Measurements from ENCODE around the gene NDUFS2. TPM values are rescaled to one million over a fixed set of nuclear protein-coding genes. Genes with fewer than 3 reads are reported as not detected.

NDUFS2 gene
- total RNA-seq: 63.6 and 75.3 TPM in 2 replicates

DNA sequence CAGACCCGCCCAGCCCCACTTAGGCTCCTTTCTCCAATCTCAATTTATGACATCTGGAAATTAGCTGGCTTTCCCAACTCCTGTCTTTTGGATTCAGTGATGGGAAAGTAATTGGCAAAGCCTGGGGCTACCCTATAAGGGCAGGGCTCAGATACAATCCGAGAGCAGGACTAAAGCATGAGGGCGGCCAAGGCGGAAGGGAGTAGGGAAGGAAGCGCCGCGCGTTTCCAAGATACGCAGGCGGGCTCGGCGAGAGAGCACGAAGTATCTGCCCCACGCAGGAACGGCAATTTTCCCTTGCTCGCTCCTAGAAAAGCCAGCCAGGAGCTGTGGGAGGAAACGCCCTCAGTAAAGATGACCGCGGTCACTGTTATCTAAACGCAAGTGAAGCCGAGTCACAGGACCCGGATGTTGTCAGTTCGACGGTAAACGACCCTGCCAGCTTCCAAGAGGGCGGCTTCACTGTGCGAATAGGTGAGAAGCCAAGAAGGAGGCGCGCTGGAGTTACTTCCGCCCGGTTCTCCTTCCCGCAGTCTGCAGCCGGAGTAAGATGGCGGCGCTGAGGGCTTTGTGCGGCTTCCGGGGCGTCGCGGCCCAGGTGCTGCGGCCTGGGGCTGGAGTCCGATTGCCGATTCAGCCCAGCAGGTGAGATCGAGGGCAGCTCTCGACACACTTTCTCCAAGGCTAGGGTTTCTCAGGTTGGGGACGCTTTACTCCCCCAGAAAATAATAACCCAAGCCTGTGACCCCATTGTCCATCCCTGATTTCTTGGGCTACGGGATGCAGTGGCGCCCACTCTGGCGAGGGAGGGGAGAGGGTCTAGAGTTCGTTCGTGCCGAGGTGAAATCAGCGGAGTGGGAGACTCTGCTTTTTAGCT is at the start of gene NDUFS2:
Gene NDUFS2 (plus strand): TSS at position 532 of the 877 bp plus-strand sequence. CDS start 19 bp downstream, at position 551.

GRCh38 chr1:161153682-161154337 is 48.4 kb upstream of the NDUFS2 start, which contains the start of gene UFC1:
UFC1 (plus strand) TSS chr1:161153978; CDS start chr1:161153998, 20 bp downstream.

GRCh38 chr1:161159087-161159912 is 42.9 kb upstream of the NDUFS2 start, which contains the start of gene USP21:
USP21 (plus strand) TSS chr1:161159500; CDS start chr1:161160641, 1,141 bp downstream.

GRCh38 chr1:161165742-161166668 is 36.2 kb upstream of the NDUFS2 start, which contains the start of gene PPOX:
PPOX (plus strand) TSS chr1:161166426; CDS start chr1:161166848, 422 bp downstream.

GRCh38 chr1:161177112-161177935 is 24.8 kb upstream of the NDUFS2 start, which contains the start of gene B4GALT3:
B4GALT3 (minus strand) TSS chr1:161177507; CDS start chr1:161176060, 1,447 bp downstream.

GRCh38 chr1:161198897-161199431 is 3.2 kb upstream of the NDUFS2 start, which contains the start of gene ADAMTS4:
ADAMTS4 (minus strand) TSS chr1:161199054; CDS start chr1:161198627, 427 bp downstream.

GRCh38 chr1:161215076-161215475 is 12.9 kb downstream of the NDUFS2 start, which contains the start of gene FCER1G:
FCER1G (plus strand) TSS chr1:161215295; CDS start chr1:161215322, 27 bp downstream.

GRCh38 chr1:161225534-161226319 is 23.6 kb downstream of the NDUFS2 start, which contains the start of gene TOMM40L:
TOMM40L (plus strand) TSS chr1:161226060; CDS start chr1:161226490, 430 bp downstream.

DNA sequence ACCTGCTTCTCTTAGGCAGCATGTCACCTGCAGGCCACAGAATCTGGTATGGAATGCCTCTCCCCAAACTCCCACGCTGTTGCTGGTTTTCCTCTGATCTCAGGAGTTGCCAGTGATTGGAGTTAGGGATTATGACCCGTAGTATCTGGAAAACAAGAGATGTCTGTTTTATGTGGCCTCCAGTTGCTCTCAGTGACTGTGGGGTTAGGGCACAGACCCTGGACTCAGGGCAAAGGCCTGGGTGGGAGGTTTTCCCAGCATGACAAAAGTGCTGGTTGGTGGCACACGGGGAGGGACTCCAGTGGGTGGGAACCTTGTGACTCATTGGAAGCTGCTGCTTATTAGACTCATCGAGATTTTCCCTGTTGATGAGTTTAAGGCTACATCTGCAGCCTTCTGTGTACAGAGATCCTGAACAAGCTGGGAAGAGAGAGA is 35.9 kb downstream of the NDUFS2 start, which contains the start of gene NR1I3:
Gene NR1I3 (minus strand): TSS at position 165 of the 435 bp plus-strand sequence. CDS start 1,638 bp downstream, outside the sequence.

DNA sequence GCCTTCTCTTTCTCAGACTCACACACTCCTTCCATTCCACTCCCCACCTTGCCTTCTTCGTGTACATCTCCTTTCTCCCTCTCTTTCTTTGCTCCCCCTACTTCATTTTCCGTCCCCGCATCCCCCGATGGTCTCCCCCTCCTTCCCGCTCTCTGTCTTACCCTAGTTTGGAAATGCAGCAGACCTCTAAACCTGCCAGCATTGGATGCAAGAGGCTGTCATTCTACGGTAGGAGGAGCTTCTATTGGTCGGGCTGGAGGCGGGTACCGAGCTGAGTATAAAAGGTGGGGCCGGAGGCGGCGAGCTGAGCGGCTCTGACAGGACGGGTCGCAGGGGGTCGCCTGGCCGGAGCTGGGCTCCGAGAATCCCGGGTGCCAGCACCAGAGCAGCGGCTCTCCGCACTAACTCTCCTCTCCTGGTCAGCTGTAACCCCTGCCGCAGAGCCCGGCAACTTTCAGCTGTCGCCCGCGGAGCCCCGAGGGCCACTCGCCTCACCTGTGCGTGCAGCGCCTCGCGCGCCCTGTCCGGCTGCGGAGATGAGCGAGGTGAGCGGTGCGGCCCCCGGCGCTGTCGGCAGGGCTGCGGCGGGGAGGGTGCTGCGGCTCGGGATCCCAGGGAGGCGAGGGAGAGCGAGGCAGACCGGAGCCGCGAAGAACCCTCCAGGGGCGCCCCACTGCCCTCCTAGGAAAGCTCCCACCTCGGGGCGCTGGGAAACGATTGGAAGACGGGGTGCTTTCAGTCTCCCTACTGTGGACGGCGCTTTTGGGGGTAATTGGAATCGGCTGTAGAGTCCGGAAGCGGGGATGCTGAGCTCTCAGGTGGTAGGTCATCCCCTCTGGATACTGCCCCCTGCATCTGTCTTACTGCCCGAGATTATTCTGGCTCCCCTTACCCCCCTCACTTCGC is 56.5 kb downstream of the NDUFS2 start, which contains the start of gene PCP4L1:
Gene PCP4L1 (plus strand): TSS at position 307 of the 906 bp plus-strand sequence. CDS start 230 bp downstream, at position 537.

Other genes with a start within 250 kb of the NDUFS2 start
- gene ITLN2, start 247.6 kb upstream of the NDUFS2 start, total RNA-seq: not detected in 2 replicates
- gene F11R, start 181.2 kb upstream of the NDUFS2 start, total RNA-seq: 0.78 and 0.86 TPM in 2 replicates
- 5.6 and 6.1 TPM in 2 replicates for gene TSTD1, start 163.4 kb upstream of the NDUFS2 start, total RNA-seq
- 45.6 and 49.1 TPM in 2 replicates for gene USF1, start 156.4 kb upstream of the NDUFS2 start, total RNA-seq
- under 0.01 TPM in 1 of 2 replicates, not detected in the other for gene ARHGAP30, start 132.5 kb upstream of the NDUFS2 start, total RNA-seq
- gene NECTIN4, start 112.8 kb upstream of the NDUFS2 start, total RNA-seq: 0.13 TPM in 1 of 2 replicates, not detected in the other
- 1.4 TPM in 2 replicates for gene KLHDC9, start 104.0 kb upstream of the NDUFS2 start, total RNA-seq
- gene PFDN2, start 84.3 kb upstream of the NDUFS2 start, total RNA-seq: 22.2 and 23.6 TPM in 2 replicates
- 19.1 and 21.4 TPM in 2 replicates for gene NIT1, start 84.3 kb upstream of the NDUFS2 start, total RNA-seq
- 28.6 and 33.5 TPM in 2 replicates for gene DEDD, start 69.7 kb upstream of the NDUFS2 start, total RNA-seq
- gene UFC1, start 48.4 kb upstream of the NDUFS2 start, total RNA-seq: 133 TPM in 2 replicates
- gene USP21, start 42.9 kb upstream of the NDUFS2 start, total RNA-seq: 5.4 and 5.7 TPM in 2 replicates
- gene PPOX, start 35.9 kb upstream of the NDUFS2 start, total RNA-seq: 6.8 and 10.2 TPM in 2 replicates
- 11.2 and 16.2 TPM in 2 replicates for gene B4GALT3, start 24.9 kb upstream of the NDUFS2 start, total RNA-seq
- 0.43 and 0.52 TPM in 2 replicates for gene ADAMTS4, start 3.3 kb upstream of the NDUFS2 start, total RNA-seq
- gene FCER1G, start 12.9 kb downstream of the NDUFS2 start, total RNA-seq: not detected in 2 replicates
- not detected in 2 replicates for gene APOA2, start 21.3 kb downstream of the NDUFS2 start, total RNA-seq
- gene TOMM40L, start 23.7 kb downstream of the NDUFS2 start, total RNA-seq: 7.5 and 9.4 TPM in 2 replicates
- gene NR1I3, start 35.8 kb downstream of the NDUFS2 start, total RNA-seq: not detected in 2 replicates
- not detected in 2 replicates for gene PCP4L1, start 56.4 kb downstream of the NDUFS2 start, total RNA-seq
- gene MPZ, start 107.6 kb downstream of the NDUFS2 start, total RNA-seq: 0.65 and 1.8 TPM in 2 replicates
- gene SDHC, start 112.0 kb downstream of the NDUFS2 start, total RNA-seq: 24.7 and 61.3 TPM in 2 replicates
- not detected in 2 replicates for gene CFAP126, start 165.5 kb downstream of the NDUFS2 start, total RNA-seq

Data from articular chondrocyte of knee joint (primary cell).